ENCODE results near the gene NEURL3.

Gene NEURL3

DNA sequence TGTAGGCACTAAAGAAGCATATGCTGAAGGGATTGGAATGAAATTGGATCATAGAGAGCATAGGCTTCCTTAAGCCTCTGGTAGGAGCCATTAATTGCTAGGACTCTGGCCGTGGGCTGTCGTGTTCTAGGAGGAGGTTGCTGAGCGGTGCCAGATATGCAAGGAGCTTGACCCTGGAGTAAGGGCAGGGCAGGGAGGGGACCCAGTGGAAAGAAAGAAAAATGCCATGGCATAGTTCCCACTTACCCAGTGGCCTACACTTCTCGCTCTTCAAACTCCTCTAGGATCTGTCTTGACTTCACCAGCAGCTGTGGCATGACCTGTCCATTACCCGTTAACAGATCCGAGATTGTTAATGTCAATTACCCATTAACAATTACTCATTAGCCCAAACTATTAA is 53.1 kb downstream of the NEURL3 start:
- TF ChIP-seq TAF1 (IDR thresholded peaks at IDR 0.05; ENCODE audit: borderline replicate concordance, low read depth, low read length) (no peak), POLR2AphosphoS5 (IDR thresholded peaks at IDR 0.05; ENCODE audit: low read depth, low read length) (no peak), POLR2A (IDR thresholded peaks at IDR 0.05; ENCODE audit: low read depth, low read length) (no peak)
- FAIRE-seq: no peak
- no peak for DNase-seq (ENCODE audit: insufficient read length)

- TF ChIP-seq POLR2A (IDR thresholded peaks at IDR 0.05; ENCODE audit: low read depth, low read length): no peak
- no peak for DNase-seq (ENCODE audit: insufficient read length)
- FAIRE-seq: no peak
Measured at GRCh38 chr2:96449637-96450036, 55.5 kb downstream of the NEURL3 start.

DNA sequence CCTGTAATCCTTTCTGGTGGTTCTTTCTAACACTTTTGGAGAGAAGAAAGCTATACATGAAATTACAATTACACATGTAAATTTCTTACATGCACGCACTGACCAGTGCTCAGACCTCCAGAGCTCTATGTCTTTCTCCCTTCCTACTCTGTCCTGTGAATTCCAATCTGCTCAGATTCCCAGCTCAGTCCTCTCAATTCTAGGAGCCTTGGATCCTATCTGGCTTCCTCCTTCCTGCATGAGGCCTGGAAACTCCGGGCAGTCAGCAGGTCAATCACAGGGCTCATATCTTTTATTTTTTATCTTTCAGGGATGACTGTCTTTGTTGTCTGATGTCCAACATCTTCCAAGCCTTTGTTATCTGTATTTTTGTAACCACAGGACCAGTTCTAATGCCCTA is 56.0 kb downstream of the NEURL3 start:
- FAIRE-seq (no peak), DNase-seq (ENCODE audit: insufficient read length) (no peak)
- TF ChIP-seq POLR2AphosphoS5 (IDR thresholded peaks at IDR 0.05; ENCODE audit: low read depth, low read length) (no peak), TAF1 (IDR thresholded peaks at IDR 0.05; ENCODE audit: borderline replicate concordance, low read depth, low read length) (no peak)

- DNase-seq (ENCODE audit: insufficient read length) (no peak), FAIRE-seq (no peak)
- TF ChIP-seq POLR2AphosphoS5 (IDR thresholded peaks at IDR 0.05; ENCODE audit: low read depth, low read length): no peak
- no peak for TF ChIP-seq TAF1 (IDR thresholded peaks at IDR 0.05; ENCODE audit: borderline replicate concordance, low read depth, low read length)
- no peak for TF ChIP-seq POLR2A (IDR thresholded peaks at IDR 0.05; ENCODE audit: low read depth, low read length)
Measured at GRCh38 chr2:96447726-96448125, 57.4 kb downstream of the NEURL3 start.

Measured in GM12892 (cell line).